Activated CD4-positive, alpha-beta T cell treated with anti-CD3 and anti-CD28 coated beads, Interleukin-2, amount 10 ng/mL, durations not matched to agents 7 days and 5 days (primary cell): ENCODE measurements around the gene ANKRD12. TPM values are rescaled to one million over a fixed set of nuclear protein-coding genes. Genes with fewer than 3 reads are reported as not detected.

Source experiments
- CTCF ChIA-PET: fragments of 350-600 bp; sonication (Branson Sonifier 250); formaldehyde crosslinking; loops from one replicate; lab custom pipeline; 2021; ENCODE audit warnings: antibody characterized with exemption; lab: Charles Lee
- POLR2A ChIA-PET: fragments of 350-600 bp; sonication (Branson Sonifier 250); formaldehyde crosslinking; loops from one replicate; lab custom pipeline; 2021; ENCODE audit warnings: antibody characterized with exemption; lab: Charles Lee
- DNase-seq: peaks from one replicate; pipeline ENCODE4 v3.0.0-alpha.2; 2020
- H3K27ac Mint-ChIP-seq: one replicate; pipeline ENCODE4 v1.8.0; 2021; ENCODE audit warnings: mild to moderate bottlenecking, moderate library complexity, mixed read lengths
- H3K27me3 Mint-ChIP-seq: one replicate; pipeline ENCODE4 v1.8.0; 2021; ENCODE audit warnings: mixed read lengths
- H3K36me3 Mint-ChIP-seq: one replicate; pipeline ENCODE4 v1.8.0; 2021; ENCODE audit warnings: low read depth, mixed read lengths
- H3K4me1 Mint-ChIP-seq: one replicate; pipeline ENCODE4 v1.8.0; 2021; ENCODE audit warnings: mixed read lengths
- H3K4me3 Mint-ChIP-seq: one replicate; pipeline ENCODE4 v1.8.0; 2021; ENCODE audit warnings: mild to moderate bottlenecking, moderate library complexity, mixed read lengths
- H3K9me3 Mint-ChIP-seq: one replicate; pipeline ENCODE4 v1.8.0; 2021; ENCODE audit warnings: mixed read lengths
- total RNA-seq, 2 experiments: library from RNA; stranded (reverse); gene quantifications; one replicate each; pipeline ENCODE4 v1.2.3, GENCODE V29; 2021

ANKRD12 gene
- total RNA-seq, 2 experiments from 2014 or later: 79.4 to 107 TPM

GRCh38 chr18:9133225-9133624 lies 3.4 kb upstream of the ANKRD12 start:
- no peak for DNase-seq
- Mint-ChIP-seq H3K9me3 (no peaks in the 10 kb centered on the region), H3K27ac (no peak overlapping the region), H3K4me3 (no peak overlapping the region), H3K36me3 (peaks cover 48% of the 10 kb centered on the region), H3K4me1 (peaks cover 45% of the 10 kb centered on the region), H3K27me3 (no peaks in the 10 kb centered on the region)
- CTCF ChIA-PET: no interaction called here
- POLR2A ChIA-PET: no interaction called here

- Mint-ChIP-seq H3K4me1 (peaks cover 52% of the 10 kb centered on the region), H3K27ac (peak overlapping the region; percentile 99), H3K4me3 (peak overlapping the region; percentile 95), H3K36me3 (peaks cover 49% of the 10 kb centered on the region), H3K9me3 (no peaks in the 10 kb centered on the region), H3K27me3 (no peaks in the 10 kb centered on the region)
- no peak for DNase-seq
- POLR2A ChIA-PET: no interaction called here
- CTCF ChIA-PET: interaction anchor here (0.5 to 2.5 kb wide), 8 partner anchors 8 to 754 kb away, joined by 3 to 6 read pairs (median 3); no protein-coding TSS in a partner anchor
Measured at GRCh38 chr18:9135081-9135911, 1.3 kb upstream of the ANKRD12 start.

- ChIA-PET POLR2A (no interaction called here), CTCF (interaction anchor here (0.7 to 2.5 kb wide), 4 partner anchors 9 to 45 kb away, joined by 3 to 6 read pairs (median 4); no protein-coding TSS in a partner anchor)
- H3K4me1 Mint-ChIP-seq: peaks cover 57% of the 10 kb centered on the region
- no peaks in the 10 kb centered on the region for H3K9me3 Mint-ChIP-seq
- H3K4me3 Mint-ChIP-seq: peak overlapping the region; percentile 95
- peaks cover 47% of the 10 kb centered on the region for H3K36me3 Mint-ChIP-seq
- peak overlapping the region; percentile 99 for H3K27ac Mint-ChIP-seq
- no peak for DNase-seq
- no peaks in the 10 kb centered on the region for H3K27me3 Mint-ChIP-seq
Measured at GRCh38 chr18:9135912-9136314, 668 bp upstream of the ANKRD12 start.

- CTCF ChIA-PET: interaction anchor here (1.0 to 2.5 kb wide), 5 partner anchors 13 to 336 kb away, joined by 3 to 6 read pairs (median 4); no protein-coding TSS in a partner anchor
- no peaks in the 10 kb centered on the region for H3K27me3 Mint-ChIP-seq
- H3K4me3 Mint-ChIP-seq: peak overlapping the region; percentile 94
- DNase-seq: peak; percentile 68
- H3K27ac Mint-ChIP-seq: peak overlapping the region; percentile 96
- H3K4me1 Mint-ChIP-seq: peaks cover 64% of the 10 kb centered on the region
- H3K36me3 Mint-ChIP-seq: peaks cover 45% of the 10 kb centered on the region
- H3K9me3 Mint-ChIP-seq: no peaks in the 10 kb centered on the region
- POLR2A ChIA-PET: no interaction called here
Measured at GRCh38 chr18:9137168-9138066, 836 bp downstream of the ANKRD12 start.

GRCh38 chr18:9139400-9140039 lies 2.9 kb downstream of the ANKRD12 start:
- ChIA-PET CTCF (interaction anchor here (1.1 to 1.4 kb wide), 3 partner anchors 22 to 66 kb away, joined by 3 to 5 read pairs (median 3); no protein-coding TSS in a partner anchor), POLR2A (no interaction called here)
- H3K36me3 Mint-ChIP-seq: peaks cover 41% of the 10 kb centered on the region
- peaks cover 64% of the 10 kb centered on the region for H3K4me1 Mint-ChIP-seq
- H3K9me3 Mint-ChIP-seq: no peaks in the 10 kb centered on the region
- peak overlapping the region; percentile 94 for H3K4me3 Mint-ChIP-seq
- H3K27me3 Mint-ChIP-seq: no peaks in the 10 kb centered on the region
- DNase-seq: no peak
- H3K27ac Mint-ChIP-seq: peak overlapping the region; percentile 81

GRCh38 chr18:9140381-9140780 lies 3.8 kb downstream of the ANKRD12 start:
- ChIA-PET CTCF (interaction anchor here (1.1 to 1.4 kb wide), 3 partner anchors 23 to 67 kb away, joined by 3 to 5 read pairs (median 3); no protein-coding TSS in a partner anchor), POLR2A (no interaction called here)
- no peak for DNase-seq
- H3K27ac Mint-ChIP-seq: peak overlapping the region; percentile 81
- H3K4me3 Mint-ChIP-seq: peak overlapping the region; percentile 74
- H3K4me1 Mint-ChIP-seq: peaks cover 61% of the 10 kb centered on the region
- no peaks in the 10 kb centered on the region for H3K27me3 Mint-ChIP-seq
- H3K9me3 Mint-ChIP-seq: no peaks in the 10 kb centered on the region
- H3K36me3 Mint-ChIP-seq: peaks cover 41% of the 10 kb centered on the region

GRCh38 chr18:9140984-9141383 lies 4.4 kb downstream of the ANKRD12 start:
- CTCF ChIA-PET: interaction anchor here (0.8 to 1.1 kb wide), 3 partner anchors 14 to 58 kb away, joined by 3 to 4 read pairs (median 3); no protein-coding TSS in a partner anchor
- peaks cover 61% of the 10 kb centered on the region for H3K4me1 Mint-ChIP-seq

GRCh38 chr18:9146224-9146623 lies 9.6 kb downstream of the ANKRD12 start:
- peaks cover 16% of the 10 kb centered on the region for H3K36me3 Mint-ChIP-seq
- H3K4me3 Mint-ChIP-seq: no peak overlapping the region
- H3K27ac Mint-ChIP-seq: peak overlapping the region; percentile 64
- DNase-seq: no peak
- POLR2A ChIA-PET: interaction anchor here (0.6 to 0.7 kb wide), 3 partner anchors 11 to 109 kb away, joined by 3 to 6 read pairs (median 4); no protein-coding TSS in a partner anchor
- H3K27me3 Mint-ChIP-seq: no peaks in the 10 kb centered on the region
- H3K9me3 Mint-ChIP-seq: no peaks in the 10 kb centered on the region
- H3K4me1 Mint-ChIP-seq: peaks cover 64% of the 10 kb centered on the region
- CTCF ChIA-PET: interaction anchor here (0.9 to 1.0 kb wide), 2 partner anchors 47 to 76 kb away, joined by 4 read pairs; no protein-coding TSS in a partner anchor

More at GRCh38 chr18:9140984-9141383, 4.4 kb downstream of the ANKRD12 start:
- POLR2A ChIA-PET: no interaction called here
- DNase-seq: no peak
- Mint-ChIP-seq H3K27me3 (no peaks in the 10 kb centered on the region), H3K36me3 (peaks cover 36% of the 10 kb centered on the region), H3K27ac (peak overlapping the region; percentile 81), H3K9me3 (no peaks in the 10 kb centered on the region), H3K4me3 (peak overlapping the region; percentile 74)

GRCh38 chr18:9147440-9148202 lies 11.0 kb downstream of the ANKRD12 start:
- ChIA-PET CTCF (interaction anchor here (0.9 to 1.3 kb wide), 7 partner anchors 9 to 78 kb away, joined by 3 to 8 read pairs (median 3); no protein-coding TSS in a partner anchor), POLR2A (no interaction called here)
- H3K27ac Mint-ChIP-seq: peak overlapping the region; percentile 85
- DNase-seq: peak; percentile 48
- H3K4me3 Mint-ChIP-seq: no peak overlapping the region
- peaks cover 62% of the 10 kb centered on the region for H3K4me1 Mint-ChIP-seq
- no peaks in the 10 kb centered on the region for H3K9me3 Mint-ChIP-seq
- H3K27me3 Mint-ChIP-seq: no peaks in the 10 kb centered on the region
- H3K36me3 Mint-ChIP-seq: peaks cover 11% of the 10 kb centered on the region

- no peak overlapping the region for H3K4me3 Mint-ChIP-seq
- no peak for DNase-seq
- ChIA-PET CTCF (interaction anchor here (0.9 to 1.3 kb wide), 6 partner anchors 10 to 78 kb away, joined by 3 to 8 read pairs (median 3); no protein-coding TSS in a partner anchor), POLR2A (no interaction called here)
- H3K27ac Mint-ChIP-seq: no peak overlapping the region
- peaks cover 66% of the 10 kb centered on the region for H3K4me1 Mint-ChIP-seq
- no peaks in the 10 kb centered on the region for H3K27me3 Mint-ChIP-seq
- peaks cover 11% of the 10 kb centered on the region for H3K36me3 Mint-ChIP-seq
- no peaks in the 10 kb centered on the region for H3K9me3 Mint-ChIP-seq
Measured at GRCh38 chr18:9148203-9148552, 11.6 kb downstream of the ANKRD12 start.

GRCh38 chr18:9150121-9150520 lies 13.5 kb downstream of the ANKRD12 start:
- H3K4me1 Mint-ChIP-seq: peaks cover 61% of the 10 kb centered on the region
- DNase-seq: no peak
- H3K27me3 Mint-ChIP-seq: no peaks in the 10 kb centered on the region
- no peak overlapping the region for H3K27ac Mint-ChIP-seq
- no peak overlapping the region for H3K4me3 Mint-ChIP-seq
- H3K36me3 Mint-ChIP-seq: peaks cover 19% of the 10 kb centered on the region
- ChIA-PET POLR2A (no interaction called here), CTCF (interaction anchor here (1.0 kb wide), 2 partner anchors 13 to 329 kb away, joined by 3 read pairs; partner anchors contain the start of gene ANKRD12)
- peaks cover 2% of the 10 kb centered on the region for H3K9me3 Mint-ChIP-seq
